Bronchial epithelial cell (primary cell): ENCODE measurements around the gene SERPINB7. TPM values are rescaled to one million over a fixed set of nuclear protein-coding genes. Genes with fewer than 3 reads are reported as not detected.
A peak's percentile ranks its signal among the peaks of the same experiment; 100 is the strongest.

Source experiments
- DNase-seq: peaks from one replicate; pipeline ENCODE4 v3.0.0-alpha.2; 2010; ENCODE audit warnings: low read depth
- FAIRE-seq: peaks from 2 replicates; lab custom pipeline; 2011; peaks lifted over from hg19 to GRCh38; lab: Jason Lieb, UNC
- H3K27me3 ChIP-seq: 2 replicates; pipeline ENCODE4 v1.5.1; 2011; ENCODE audit warnings: low read length; ENCODE audit not compliant: control insufficient read depth, insufficient read depth
- H3K36me3 ChIP-seq: 2 replicates; pipeline ENCODE4 v1.5.1; 2011; ENCODE audit warnings: low read length; ENCODE audit not compliant: control insufficient read depth, insufficient read depth
- H3K4me3 ChIP-seq: 2 replicates; pipeline ENCODE4 v1.5.1; 2011; ENCODE audit warnings: mild to moderate bottlenecking, low read depth, low read length, control low read depth
- total RNA-seq: library from RNA; depleted of rRNA; stranded (reverse); fragments of >200 nt; gene quantifications from 2 replicates; pipeline ENCODE4 v1.2.1, GENCODE V29; 2014
- TF ChIP-seq, protein P1 (sequence below): IDR thresholded peaks from 2 replicates; pipeline ENCODE4 v1.5.1; 2011; ENCODE audit warnings: mild to moderate bottlenecking, moderate library complexity, low read length, control low read depth, inconsistent platforms; ENCODE audit not compliant: insufficient read depth, severe bottlenecking

SERPINB7 gene
- total RNA-seq, 1 donor from 2014 or later: 25.0 TPM

DNA sequence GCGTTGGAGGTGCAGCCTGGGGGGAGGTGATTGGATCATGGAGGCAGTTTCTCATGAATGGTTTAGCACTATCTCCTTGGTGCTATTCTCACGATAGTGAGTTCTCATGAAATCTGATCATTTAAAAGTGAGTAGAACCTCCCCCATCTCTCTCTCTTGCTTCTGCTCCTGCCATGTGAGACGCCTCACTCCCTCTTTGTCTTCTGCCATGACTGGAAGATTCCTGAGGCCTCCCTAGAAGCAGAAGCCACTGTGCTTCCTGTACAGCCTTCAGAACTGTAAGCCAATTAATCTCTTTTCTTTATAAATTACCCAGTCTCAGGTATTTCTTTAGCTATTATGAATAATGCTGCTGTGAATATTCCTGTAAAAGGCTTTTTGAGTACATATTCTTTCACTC, 52.9 kb downstream of the SERPINB7 start:
- DNase-seq: no peak
- no peaks in the 10 kb centered on the region for H3K27me3 ChIP-seq
- no peak for FAIRE-seq
- no peak overlapping the region for H3K4me3 ChIP-seq
- H3K36me3 ChIP-seq: no peaks in the 10 kb centered on the region
- TF ChIP-seq, protein P1, sequence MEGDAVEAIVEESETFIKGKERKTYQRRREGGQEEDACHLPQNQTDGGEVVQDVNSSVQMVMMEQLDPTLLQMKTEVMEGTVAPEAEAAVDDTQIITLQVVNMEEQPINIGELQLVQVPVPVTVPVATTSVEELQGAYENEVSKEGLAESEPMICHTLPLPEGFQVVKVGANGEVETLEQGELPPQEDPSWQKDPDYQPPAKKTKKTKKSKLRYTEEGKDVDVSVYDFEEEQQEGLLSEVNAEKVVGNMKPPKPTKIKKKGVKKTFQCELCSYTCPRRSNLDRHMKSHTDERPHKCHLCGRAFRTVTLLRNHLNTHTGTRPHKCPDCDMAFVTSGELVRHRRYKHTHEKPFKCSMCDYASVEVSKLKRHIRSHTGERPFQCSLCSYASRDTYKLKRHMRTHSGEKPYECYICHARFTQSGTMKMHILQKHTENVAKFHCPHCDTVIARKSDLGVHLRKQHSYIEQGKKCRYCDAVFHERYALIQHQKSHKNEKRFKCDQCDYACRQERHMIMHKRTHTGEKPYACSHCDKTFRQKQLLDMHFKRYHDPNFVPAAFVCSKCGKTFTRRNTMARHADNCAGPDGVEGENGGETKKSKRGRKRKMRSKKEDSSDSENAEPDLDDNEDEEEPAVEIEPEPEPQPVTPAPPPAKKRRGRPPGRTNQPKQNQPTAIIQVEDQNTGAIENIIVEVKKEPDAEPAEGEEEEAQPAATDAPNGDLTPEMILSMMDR: no peak

DNA sequence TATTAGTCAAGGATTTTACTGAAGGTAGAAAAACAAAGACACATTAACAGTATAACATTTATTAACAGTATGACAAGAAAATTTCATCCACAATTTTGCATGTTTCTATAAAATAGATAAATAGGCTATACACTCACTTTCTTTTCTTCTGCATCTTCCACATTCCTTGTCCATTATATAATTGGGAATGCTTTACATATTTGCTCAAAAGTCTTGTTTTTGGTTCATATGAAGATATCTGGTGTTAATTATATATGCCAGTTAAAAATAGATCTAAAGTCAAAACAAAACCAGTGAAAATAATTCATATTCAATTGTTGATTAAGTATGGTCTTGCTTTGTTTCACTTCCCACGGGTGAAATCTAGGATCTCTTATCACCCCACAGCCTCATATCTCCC, 53.4 kb downstream of the SERPINB7 start:
- Histone ChIP-seq H3K27me3 (no peaks in the 10 kb centered on the region), H3K36me3 (no peaks in the 10 kb centered on the region), H3K4me3 (no peak overlapping the region)
- DNase-seq (no peak), FAIRE-seq (no peak)
- TF ChIP-seq, protein P1: no peak

DNA sequence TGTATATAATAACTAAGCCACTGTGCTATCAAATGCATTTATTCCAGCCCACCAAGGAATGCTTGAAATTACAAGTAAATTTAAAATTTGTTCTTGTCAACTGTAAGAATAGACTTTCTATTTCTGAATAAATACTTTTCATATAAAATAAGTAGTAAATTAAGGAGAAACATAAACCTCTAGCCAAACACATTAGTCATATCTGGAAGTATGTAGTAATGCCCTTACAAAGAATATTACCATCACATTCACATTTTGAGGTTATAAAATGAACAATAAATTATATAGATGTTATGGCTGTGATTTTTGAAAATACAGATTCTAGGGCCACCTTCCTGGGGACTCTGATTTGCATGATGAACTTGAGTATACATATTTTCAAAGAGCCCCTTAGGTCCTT, 54.7 kb downstream of the SERPINB7 start:
- TF ChIP-seq, protein P1: no peak
- DNase-seq (no peak), FAIRE-seq (no peak)
- no peaks in the 10 kb centered on the region for H3K36me3 ChIP-seq
- no peaks in the 10 kb centered on the region for H3K27me3 ChIP-seq
- no peak overlapping the region for H3K4me3 ChIP-seq

GRCh38 chr18:63831080-63831788, 56.0 kb downstream of the SERPINB7 start:
- H3K4me3 ChIP-seq: no peak overlapping the region
- no peak for DNase-seq
- H3K27me3 ChIP-seq: no peaks in the 10 kb centered on the region
- TF ChIP-seq, protein P1: no peak
- FAIRE-seq: peak; percentile 72
- no peaks in the 10 kb centered on the region for H3K36me3 ChIP-seq

- DNase-seq (peak; percentile 70), FAIRE-seq (no peak)
- Histone ChIP-seq H3K36me3 (no peaks in the 10 kb centered on the region), H3K27me3 (no peaks in the 10 kb centered on the region), H3K4me3 (no peak overlapping the region)
- TF ChIP-seq, protein P1: no peak
Measured at GRCh38 chr18:63832470-63832869, 57.3 kb downstream of the SERPINB7 start.
